Heart left ventricle (tissue), 13 donors: ENCODE measurements around the gene MRPS18A.

ENCODE experiments used
- POLR2A ChIP-seq, 2 donors: fragments of 450-650 bp; IDR thresholded peaks; one replicate each; pipeline ENCODE4 v1.6.1; 2017; ENCODE audit warnings: antibody characterized with exemption in 2 of 2, mild to moderate bottlenecking in 2 of 2, moderate library complexity in 2 of 2
- TF ChIP-seq, protein P1 (sequence below), 12 donors: fragments of 200-600 bp; sonication (generic) in 4 of 12; IDR thresholded peaks; one replicate each; pipeline versions ENCODE4 v1.5.0 to v1.8.0; 2018 to 2022; ENCODE audit warnings: antibody characterized with exemption in 12 of 12, mild to moderate bottlenecking in 5 of 12
- donor health status: ischemic (EF 13 %, LVEDD 7.1; RV severe dilation, severe dysfunction).
- donor health status: DM: no; HTN: yes; CAD: no.
- donor health status: DM: no; HTN: no; CAD: no.
- donor health status: ischemic (EF 25% LVEDD 6.9; RV normal size, moderate dysfunction).
- donor health status: ischemic (EF 25% LVEDD 5.7; RV mildly dilated, moderate dysfunction).
- donor health status: ischemic (EF 35%, LVEDD 5.7; RV mildly dilated, moderate dysfunction).
- donor health status: nonischemic (EF 11% LVEDD 7.7; RV severe dilation, severe dysfunction).
- donor health status: DM: yes; HTN: yes; CAD: no.
- donor health status: PGD.
- donor health status: ischemic (EF 29% LVEDD 5.4; RV normal size, mild dysfunction).
- donor health status: nonischemic (EF 23%, LVEDD 6.1; RV moderate dilation, normal function).

DNA sequence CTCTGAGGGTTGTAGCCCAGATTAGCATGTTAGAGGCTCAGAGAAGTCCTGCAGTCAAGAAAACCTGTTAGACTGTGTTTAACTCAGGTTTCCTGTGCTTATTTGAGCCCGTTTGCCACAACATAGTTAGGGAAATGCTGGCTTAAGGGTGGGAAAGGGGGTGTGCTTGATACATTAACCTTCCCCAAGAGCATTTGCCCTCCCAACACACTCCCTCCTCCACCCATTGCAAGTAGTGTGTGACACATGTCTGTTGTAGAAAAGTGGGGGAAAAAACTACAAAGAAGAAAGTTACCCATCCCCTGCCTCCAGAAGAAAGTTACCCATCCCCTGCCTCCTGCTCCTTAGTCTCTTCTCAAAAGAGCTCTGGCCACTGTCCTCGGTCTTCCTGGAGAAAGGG is 36.8 kb upstream of the MRPS18A start:
- TF ChIP-seq, protein P1, sequence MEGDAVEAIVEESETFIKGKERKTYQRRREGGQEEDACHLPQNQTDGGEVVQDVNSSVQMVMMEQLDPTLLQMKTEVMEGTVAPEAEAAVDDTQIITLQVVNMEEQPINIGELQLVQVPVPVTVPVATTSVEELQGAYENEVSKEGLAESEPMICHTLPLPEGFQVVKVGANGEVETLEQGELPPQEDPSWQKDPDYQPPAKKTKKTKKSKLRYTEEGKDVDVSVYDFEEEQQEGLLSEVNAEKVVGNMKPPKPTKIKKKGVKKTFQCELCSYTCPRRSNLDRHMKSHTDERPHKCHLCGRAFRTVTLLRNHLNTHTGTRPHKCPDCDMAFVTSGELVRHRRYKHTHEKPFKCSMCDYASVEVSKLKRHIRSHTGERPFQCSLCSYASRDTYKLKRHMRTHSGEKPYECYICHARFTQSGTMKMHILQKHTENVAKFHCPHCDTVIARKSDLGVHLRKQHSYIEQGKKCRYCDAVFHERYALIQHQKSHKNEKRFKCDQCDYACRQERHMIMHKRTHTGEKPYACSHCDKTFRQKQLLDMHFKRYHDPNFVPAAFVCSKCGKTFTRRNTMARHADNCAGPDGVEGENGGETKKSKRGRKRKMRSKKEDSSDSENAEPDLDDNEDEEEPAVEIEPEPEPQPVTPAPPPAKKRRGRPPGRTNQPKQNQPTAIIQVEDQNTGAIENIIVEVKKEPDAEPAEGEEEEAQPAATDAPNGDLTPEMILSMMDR (IDR thresholded peaks at IDR 0.05), result no peak
- no peak for TF ChIP-seq POLR2A (IDR thresholded peaks at IDR 0.05)
